IPS-15b (cell line): ENCODE data around the gene MSANTD2.
A peak's percentile ranks its signal among the peaks of the same experiment; 100 is the strongest.

Experiments used
- H3K27me3 ChIP-seq: one replicate; pipeline ENCODE4 v1.6.1; 2013; ENCODE audit warnings: low read length; ENCODE audit not compliant: control insufficient read depth, insufficient read depth
- H3K36me3 ChIP-seq: one replicate; pipeline ENCODE4 v1.6.1; 2013; ENCODE audit warnings: low read length; ENCODE audit not compliant: control insufficient read depth, insufficient read depth
- H3K4me1 ChIP-seq: one replicate; pipeline ENCODE4 v1.6.1; 2013; ENCODE audit warnings: mild to moderate bottlenecking, low read length; ENCODE audit not compliant: control insufficient read depth, insufficient read depth
- H3K4me3 ChIP-seq: one replicate; pipeline ENCODE4 v1.5.1; 2013; ENCODE audit warnings: low read depth, low read length
- H3K9ac ChIP-seq: one replicate; pipeline ENCODE4 v1.6.1; 2013; ENCODE audit warnings: low read depth, mild to moderate bottlenecking, low read length
- H3K9me3 ChIP-seq: one replicate; pipeline ENCODE4 v1.6.1; 2013; ENCODE audit warnings: mild to moderate bottlenecking, low read length; ENCODE audit not compliant: control insufficient read depth, insufficient read depth

Gene MSANTD2

GRCh38 chr11:124812876-124813275 lies 12.7 kb upstream of the MSANTD2 start:
- Histone ChIP-seq H3K9me3 (no peaks in the 10 kb centered on the region), H3K4me1 (no peaks in the 10 kb centered on the region), H3K9ac (no peak overlapping the region), H3K27me3 (peaks cover 2% of the 10 kb centered on the region), H3K36me3 (no peaks in the 10 kb centered on the region), H3K4me3 (no peak overlapping the region)

GRCh38 chr11:124811399-124812125 lies 11.4 kb upstream of the MSANTD2 start:
- no peaks in the 10 kb centered on the region for H3K9me3 ChIP-seq
- no peak overlapping the region for H3K4me3 ChIP-seq
- no peak overlapping the region for H3K9ac ChIP-seq
- H3K4me1 ChIP-seq = no peaks in the 10 kb centered on the region
- no peaks in the 10 kb centered on the region for H3K27me3 ChIP-seq
- no peaks in the 10 kb centered on the region for H3K36me3 ChIP-seq

DNA sequence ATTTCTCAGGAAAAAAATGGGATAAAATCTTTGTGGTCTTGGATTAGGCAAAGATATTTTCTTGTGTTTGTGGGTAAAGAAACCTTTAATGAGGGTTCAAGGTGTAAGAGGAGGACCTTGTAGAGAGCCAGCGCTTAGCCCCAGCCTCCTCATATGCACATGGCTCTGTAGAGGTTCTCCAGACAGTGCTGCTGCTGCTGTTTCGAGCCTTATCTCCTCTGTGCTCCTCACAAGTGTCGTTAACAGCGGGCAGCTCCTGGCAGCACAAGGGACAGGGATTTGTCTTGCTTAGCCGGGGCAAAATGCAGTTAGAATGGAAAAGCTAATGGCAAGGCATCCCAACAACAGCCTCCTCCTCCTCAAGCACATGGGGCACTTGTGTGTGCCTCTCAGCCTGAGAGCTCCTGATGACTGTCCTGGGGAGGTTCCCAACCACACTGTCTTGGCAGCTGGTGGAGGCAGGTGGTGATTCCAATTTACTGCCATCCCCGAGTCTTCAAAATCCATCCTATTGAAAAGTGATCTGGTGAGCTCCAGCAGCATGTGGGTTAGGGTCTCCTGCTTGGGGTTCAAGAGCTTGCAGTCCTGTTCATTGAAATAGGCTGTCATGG lies 7.6 kb upstream of the MSANTD2 start:
- Histone ChIP-seq H3K27me3 (no peaks in the 10 kb centered on the region), H3K9me3 (no peaks in the 10 kb centered on the region), H3K36me3 (no peaks in the 10 kb centered on the region), H3K4me3 (no peak overlapping the region), H3K9ac (no peak overlapping the region), H3K4me1 (no peaks in the 10 kb centered on the region)

DNA sequence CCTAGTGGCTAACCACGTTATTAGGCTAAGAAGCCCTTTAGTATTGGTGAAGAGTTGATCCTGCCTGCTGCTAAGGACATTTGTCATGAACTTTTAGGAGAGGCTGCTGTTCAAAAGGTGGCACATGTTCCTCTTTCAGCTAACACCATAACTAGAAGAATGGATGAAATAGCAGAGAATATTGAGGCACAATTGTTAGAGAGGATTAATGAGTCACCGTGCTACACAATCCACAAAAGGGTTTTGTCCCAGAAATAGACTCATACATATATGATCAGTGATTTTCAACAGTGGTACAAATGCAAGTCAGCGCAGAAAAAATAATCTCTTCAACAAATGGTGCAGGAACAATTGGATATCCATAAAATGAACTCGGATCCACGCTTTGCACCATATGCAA lies 7.0 kb upstream of the MSANTD2 start:
- H3K36me3 ChIP-seq = no peaks in the 10 kb centered on the region
- H3K9ac ChIP-seq = no peak overlapping the region
- H3K4me3 ChIP-seq = no peak overlapping the region
- no peaks in the 10 kb centered on the region for H3K9me3 ChIP-seq
- H3K27me3 ChIP-seq = no peaks in the 10 kb centered on the region
- no peaks in the 10 kb centered on the region for H3K4me1 ChIP-seq

GRCh38 chr11:124804884-124805283 lies 4.7 kb upstream of the MSANTD2 start:
- no peaks in the 10 kb centered on the region for H3K9me3 ChIP-seq
- H3K36me3 ChIP-seq = no peaks in the 10 kb centered on the region
- H3K4me1 ChIP-seq = no peaks in the 10 kb centered on the region
- H3K9ac ChIP-seq = no peak overlapping the region
- no peaks in the 10 kb centered on the region for H3K27me3 ChIP-seq
- no peak overlapping the region for H3K4me3 ChIP-seq

DNA sequence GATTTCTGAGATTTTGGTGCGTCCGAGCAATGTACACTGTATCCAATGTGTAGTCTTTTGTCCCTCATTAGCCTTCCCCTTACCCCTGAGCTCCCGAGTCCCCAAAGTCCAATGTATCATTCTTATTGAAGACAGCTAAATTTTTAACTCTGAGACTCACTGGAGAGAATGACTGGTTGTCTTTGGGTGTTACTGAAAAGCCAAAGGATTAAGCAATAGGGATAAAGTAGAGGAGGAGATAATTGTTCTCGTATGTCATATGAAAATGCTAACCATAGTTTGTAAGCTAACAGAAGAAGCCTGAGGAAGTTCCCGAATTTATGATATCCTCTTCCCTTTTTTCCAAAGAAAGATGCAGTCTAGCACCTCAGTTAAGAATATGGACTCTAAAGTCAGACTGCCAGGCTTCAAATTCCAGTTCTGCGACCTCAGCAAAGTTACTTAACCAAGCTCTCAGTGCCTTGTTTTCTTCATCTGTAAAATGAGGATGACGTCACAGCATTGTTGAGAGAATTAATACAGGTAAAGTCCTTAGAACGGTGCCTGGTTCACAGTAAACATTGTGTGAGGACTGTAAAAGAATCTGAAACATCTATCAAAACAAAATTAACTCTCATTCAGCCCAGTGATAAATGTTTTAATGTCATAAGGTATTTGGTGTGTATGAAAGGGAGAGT lies 1.6 kb upstream of the MSANTD2 start:
- H3K4me3 ChIP-seq = no peak overlapping the region
- no peak overlapping the region for H3K9ac ChIP-seq
- H3K9me3 ChIP-seq = no peaks in the 10 kb centered on the region
- H3K27me3 ChIP-seq = no peaks in the 10 kb centered on the region
- H3K36me3 ChIP-seq = no peaks in the 10 kb centered on the region
- H3K4me1 ChIP-seq = peaks cover 4% of the 10 kb centered on the region

GRCh38 chr11:124801014-124801413 lies 808 bp upstream of the MSANTD2 start:
- Histone ChIP-seq H3K27me3 (no peaks in the 10 kb centered on the region), H3K9me3 (no peaks in the 10 kb centered on the region), H3K36me3 (no peaks in the 10 kb centered on the region), H3K4me3 (peak overlapping the region; percentile 86), H3K4me1 (peaks cover 4% of the 10 kb centered on the region), H3K9ac (peak overlapping the region; percentile 87)

- H3K9ac ChIP-seq = peak overlapping the region; percentile 87
- H3K4me3 ChIP-seq = peak overlapping the region; percentile 86
- no peaks in the 10 kb centered on the region for H3K36me3 ChIP-seq
- no peaks in the 10 kb centered on the region for H3K27me3 ChIP-seq
- H3K9me3 ChIP-seq = no peaks in the 10 kb centered on the region
- H3K4me1 ChIP-seq = peaks cover 6% of the 10 kb centered on the region
These were observed 619 bp downstream of the MSANTD2 start for GRCh38 chr11:124799348-124800225.

- H3K9me3 ChIP-seq = no peaks in the 10 kb centered on the region
- peak overlapping the region; percentile 86 for H3K4me3 ChIP-seq
- peaks cover 11% of the 10 kb centered on the region for H3K4me1 ChIP-seq
- peak overlapping the region; percentile 87 for H3K9ac ChIP-seq
- no peaks in the 10 kb centered on the region for H3K27me3 ChIP-seq
- H3K36me3 ChIP-seq = no peaks in the 10 kb centered on the region
These were observed 1.2 kb downstream of the MSANTD2 start for GRCh38 chr11:124798991-124799347.

GRCh38 chr11:124796312-124796711 lies 3.9 kb downstream of the MSANTD2 start:
- Histone ChIP-seq H3K4me3 (no peak overlapping the region), H3K36me3 (no peaks in the 10 kb centered on the region), H3K9ac (no peak overlapping the region), H3K9me3 (no peaks in the 10 kb centered on the region), H3K4me1 (peaks cover 31% of the 10 kb centered on the region), H3K27me3 (no peaks in the 10 kb centered on the region)

- no peak overlapping the region for H3K9ac ChIP-seq
- H3K4me3 ChIP-seq = peak overlapping the region; percentile 28
- H3K36me3 ChIP-seq = no peaks in the 10 kb centered on the region
- H3K27me3 ChIP-seq = no peaks in the 10 kb centered on the region
- H3K9me3 ChIP-seq = no peaks in the 10 kb centered on the region
- peaks cover 42% of the 10 kb centered on the region for H3K4me1 ChIP-seq
These were observed 6.5 kb downstream of the MSANTD2 start for GRCh38 chr11:124793466-124794278.
